HK-2 (cell line): Measurements from ENCODE around the gene DNAJC9.
A peak's percentile ranks its signal among the peaks of the same experiment; 100 is the strongest.
"Not testable (repeated sequence)": the region's sequence is repeated elsewhere in the genome, so short reads cannot be mapped to it uniquely, and the experiment has no call there.

ENCODE experiments used
- DNase-seq: peaks from one replicate; pipeline ENCODE4 v3.0.0-alpha.2; 2018; ENCODE audit not compliant: unreplicated experiment

DNAJC9 gene

GRCh38 chr10:73246646-73247508 is at the start of gene DNAJC9:
TSS of gene DNAJC9 (minus strand) at chr10:73247255. CDS start at chr10:73247189, 66 bp downstream.
- DNase-seq, result peak; percentile 100

- DNase-seq, result no peak
Measured at GRCh38 chr10:73293461-73293860, 46.4 kb upstream of the DNAJC9 start.

GRCh38 chr10:73289958-73290357 is 42.9 kb upstream of the DNAJC9 start:
- no peak for DNase-seq

GRCh38 chr10:73287441-73287840 is 40.4 kb upstream of the DNAJC9 start:
- no peak for DNase-seq

GRCh38 chr10:73281097-73281496 is 34.0 kb upstream of the DNAJC9 start:
- no peak for DNase-seq

GRCh38 chr10:73264423-73264822 is 17.4 kb upstream of the DNAJC9 start:
- DNase-seq, result no peak

GRCh38 chr10:73263693-73264347 is 16.8 kb upstream of the DNAJC9 start:
- no peak for DNase-seq

GRCh38 chr10:73262880-73263555 is 16.0 kb upstream of the DNAJC9 start:
- DNase-seq, result no peak

- peak; percentile 57 for DNase-seq
Measured at GRCh38 chr10:73262105-73262730, 15.2 kb upstream of the DNAJC9 start.

- DNase-seq, result no peak
Measured at GRCh38 chr10:73261362-73261995, 14.4 kb upstream of the DNAJC9 start.

GRCh38 chr10:73258612-73259011 is 11.6 kb upstream of the DNAJC9 start:
- DNase-seq, result not testable (repeated sequence)

- no peak for DNase-seq
Measured at GRCh38 chr10:73253225-73253555, 6.1 kb upstream of the DNAJC9 start.

- peak; percentile 95 for DNase-seq
Measured at GRCh38 chr10:73252445-73253224, 5.6 kb upstream of the DNAJC9 start, which contains the start of gene MRPS16. TSS of gene MRPS16 (minus strand) at chr10:73252644. CDS start at chr10:73252482, 162 bp downstream.

GRCh38 chr10:73251683-73252444 is 4.8 kb upstream of the DNAJC9 start:
- DNase-seq, result peak; percentile 28

- DNase-seq, result no peak
Measured at GRCh38 chr10:73248259-73248724, 1.2 kb upstream of the DNAJC9 start.

- DNase-seq, result no peak
Measured at GRCh38 chr10:73247509-73248258, 629 bp upstream of the DNAJC9 start.

- no peak for DNase-seq
Measured at GRCh38 chr10:73246322-73246645, 771 bp downstream of the DNAJC9 start.

GRCh38 chr10:73244866-73245477 is 2.1 kb downstream of the DNAJC9 start:
- no peak for DNase-seq

- DNase-seq, result no peak
Measured at GRCh38 chr10:73239908-73240307, 7.1 kb downstream of the DNAJC9 start.
